Left lung (tissue), 10 donors: ENCODE measurements around the gene OAF. TPM values are rescaled to one million over a fixed set of nuclear protein-coding genes. Genes with fewer than 3 reads are reported as not detected.
"Not testable (repeated sequence)": the region's sequence is repeated elsewhere in the genome, so short reads cannot be mapped to it uniquely, and the experiment has no call there.

ENCODE experiments used
- ATAC-seq: fragments of 200-7000 bp; cut with Tn5 transposase; one replicate; pipeline ENCODE4 v1.9.1; 2020; ENCODE audit warnings: moderate library complexity
- DNase-seq, 4 donors: peaks; one replicate each; pipeline ENCODE4 v3.0.0-alpha.2; 2013 to 2020
- H3K27ac ChIP-seq, 2 donors: fragments of 200-600 bp; sonication (generic) in 1 of 2; one replicate each; pipeline versions ENCODE4 v1.5.0 to v1.8.0; 2020 to 2021
- H3K27me3 ChIP-seq, 2 donors: fragments of 200-600 bp; sonication (generic) in 1 of 2; one replicate each; pipeline versions ENCODE4 v1.5.0 to v1.8.0; 2020 to 2021
- H3K36me3 ChIP-seq, 2 donors: fragments of 200-600 bp; sonication (generic) in 1 of 2; one replicate each; pipeline versions ENCODE4 v1.5.0 to v1.8.0; 2020 to 2021
- H3K4me1 ChIP-seq, 2 donors: fragments of 200-600 bp; one replicate each; pipeline ENCODE4 v1.8.0; 2021
- H3K4me3 ChIP-seq, 2 donors: fragments of 200-600 bp; sonication (generic) in 1 of 2; one replicate each; pipeline versions ENCODE4 v1.5.0 to v1.8.0; 2020 to 2021; ENCODE audit warnings: mild to moderate bottlenecking in 1 of 2
- H3K9me3 ChIP-seq, 2 donors: fragments of 200-600 bp; sonication (generic) in 1 of 2; one replicate each; pipeline versions ENCODE4 v1.5.0 to v1.8.0; 2020 to 2021
- CTCF ChIP-seq, 2 donors: fragments of 200-600 bp; sonication (generic) in 1 of 2; IDR thresholded peaks; one replicate each; pipeline versions ENCODE4 v1.5.0 to v1.8.0; 2021; ENCODE audit warnings: antibody characterized with exemption in 2 of 2
- intact Hi-C, 2 donors: fragments of 100-400 bp; cut with DNase I; formaldehyde crosslinking; loops; one replicate each; pipeline versions ENCODE4 v1.11.2 to v1.14.2; 2022
- polyA plus RNA-seq, 6 donors: library from polyadenylated mRNA; unstranded; fragments of 120-200 nt; gene quantifications; one replicate each; pipeline ENCODE4 v1.2.1, GENCODE V29; 2013; ENCODE audit not compliant: insufficient read length in 6 of 6
- total RNA-seq, 2 donors: library from RNA; stranded (reverse); fragmentation: NEBNext Ultra II Directional; extraction: Animal tissue kit (Norgen Biotek cat#: 25700); gene quantifications; one replicate each; pipeline ENCODE4 v1.2.1, GENCODE V29; 2021
- donor health status: DM: no; HTN: yes; CAD: no.
- donor health status: DM: no; HTN: no; CAD: no.

Gene OAF
- total and polyA plus RNA-seq, 8 donors: 19.5 to 38.0 (median 28.0) TPM

- no peak for ATAC-seq
- peaks cover 7 to 69% of the 10 kb centered on the region in 2 donors for H3K27me3 ChIP-seq
Observed at GRCh38 chr11:120244476-120245365, 33.9 kb downstream of the OAF start.

GRCh38 chr11:120245434-120245833, 34.6 kb downstream of the OAF start:
- Histone ChIP-seq H3K27ac (no peak overlapping the region), H3K9me3 (no peaks in the 10 kb centered on the region), H3K4me1 (no peaks in the 10 kb centered on the region), H3K4me3 (no peak overlapping the region), H3K36me3 (no peaks in the 10 kb centered on the region), H3K27me3 (peaks cover 0 to 64% of the 10 kb centered on the region in 2 donors)
- intact Hi-C loops: no loop called here
- TF ChIP-seq CTCF (IDR thresholded peaks at IDR 0.05): no peak
- no peak for ATAC-seq
- DNase-seq: no peak

More at GRCh38 chr11:120244476-120245365, 33.9 kb downstream of the OAF start:
- H3K9me3 ChIP-seq: no peaks in the 10 kb centered on the region
- DNase-seq: no peak
- H3K4me3 ChIP-seq: no peak overlapping the region
- no peaks in the 10 kb centered on the region for H3K4me1 ChIP-seq
- no peak for TF ChIP-seq CTCF (IDR thresholded peaks at IDR 0.05)
- intact Hi-C loops: no loop called here
- no peak overlapping the region for H3K27ac ChIP-seq
- H3K36me3 ChIP-seq: no peaks in the 10 kb centered on the region

- ATAC-seq: no peak
- Histone ChIP-seq H3K9me3 (no peaks in the 10 kb centered on the region), H3K27ac (no peak overlapping the region), H3K36me3 (no peaks in the 10 kb centered on the region), H3K27me3 (peaks cover 0 to 63% of the 10 kb centered on the region in 2 donors), H3K4me3 (no peak overlapping the region), H3K4me1 (no peaks in the 10 kb centered on the region)
- DNase-seq: no peak
- TF ChIP-seq CTCF (IDR thresholded peaks at IDR 0.05): no peak
- intact Hi-C loops: no loop called here
Observed at GRCh38 chr11:120248551-120249278, 37.9 kb downstream of the OAF start.

- intact Hi-C loops: no loop called here
- no peak for TF ChIP-seq CTCF (IDR thresholded peaks at IDR 0.05)
- ATAC-seq: no peak
- no peaks in the 10 kb centered on the region for H3K4me1 ChIP-seq
- no peak overlapping the region for H3K4me3 ChIP-seq
- H3K36me3 ChIP-seq: no peaks in the 10 kb centered on the region
- H3K27ac ChIP-seq: no peak overlapping the region
- H3K27me3 ChIP-seq: peaks cover 0 to 63% of the 10 kb centered on the region in 2 donors
- DNase-seq: no peak
- no peaks in the 10 kb centered on the region for H3K9me3 ChIP-seq
Observed at GRCh38 chr11:120249279-120250262, 38.7 kb downstream of the OAF start.

GRCh38 chr11:120253377-120253776, 42.5 kb downstream of the OAF start:
- peaks cover 7 to 86% of the 10 kb centered on the region in 2 donors for H3K27me3 ChIP-seq
- DNase-seq: not testable (repeated sequence)

More at GRCh38 chr11:120253377-120253776, 42.5 kb downstream of the OAF start:
- H3K4me3 ChIP-seq, H3K4me1 ChIP-seq, intact Hi-C loops, H3K36me3 ChIP-seq, ATAC-seq, H3K27ac ChIP-seq, H3K9me3 ChIP-seq: not testable (repeated sequence)
